ENCODE data around the gene STAT1.

STAT1 gene

GRCh38 chr2:191031256-191031655 is 17.3 kb upstream of the STAT1 start:
- no peak for DNase-seq (ENCODE audit: low spot score)

- DNase-seq (ENCODE audit: low spot score): peak; percentile 33
Observed at GRCh38 chr2:191030521-191031154, 16.7 kb upstream of the STAT1 start.

- DNase-seq (ENCODE audit: low spot score): no peak
Observed at GRCh38 chr2:191029280-191029950, 15.4 kb upstream of the STAT1 start.

- DNase-seq (ENCODE audit: low spot score): no peak
Observed at GRCh38 chr2:191026377-191026776, 12.4 kb upstream of the STAT1 start.

- no peak for DNase-seq (ENCODE audit: low spot score)
Observed at GRCh38 chr2:191025135-191025534, 11.2 kb upstream of the STAT1 start.

- DNase-seq (ENCODE audit: low spot score): no peak
Observed at GRCh38 chr2:191023235-191023679, 9.3 kb upstream of the STAT1 start.

GRCh38 chr2:191020742-191021381 is 6.9 kb upstream of the STAT1 start:
- DNase-seq (ENCODE audit: low spot score): peak; percentile 70

GRCh38 chr2:191020221-191020741 is 6.3 kb upstream of the STAT1 start:
- DNase-seq (ENCODE audit: low spot score): peak; percentile 97

GRCh38 chr2:191019376-191019775 is 5.4 kb upstream of the STAT1 start:
- DNase-seq (ENCODE audit: low spot score): no peak

GRCh38 chr2:191018643-191019119 is 4.7 kb upstream of the STAT1 start:
- DNase-seq (ENCODE audit: low spot score): no peak

GRCh38 chr2:191018048-191018447 is 4.1 kb upstream of the STAT1 start:
- DNase-seq (ENCODE audit: low spot score): no peak

GRCh38 chr2:191015831-191016230 is 1.9 kb upstream of the STAT1 start:
- DNase-seq (ENCODE audit: low spot score): no peak

GRCh38 chr2:191015239-191015638 is 1.3 kb upstream of the STAT1 start:
- DNase-seq (ENCODE audit: low spot score): no peak

- DNase-seq (ENCODE audit: low spot score): no peak
Observed at GRCh38 chr2:191014653-191015020, 666 bp upstream of the STAT1 start.

GRCh38 chr2:191013682-191013931 is 364 bp downstream of the STAT1 start:
- no peak for DNase-seq (ENCODE audit: low spot score)

GRCh38 chr2:191012845-191013681 is 908 bp downstream of the STAT1 start:
- DNase-seq (ENCODE audit: low spot score): no peak

- no peak for DNase-seq (ENCODE audit: low spot score)
Observed at GRCh38 chr2:191012346-191012745, 1.6 kb downstream of the STAT1 start.

- no peak for DNase-seq (ENCODE audit: low spot score)
Observed at GRCh38 chr2:191010887-191011885, 2.8 kb downstream of the STAT1 start.

- DNase-seq (ENCODE audit: low spot score): no peak
Observed at GRCh38 chr2:191009541-191010374, 4.2 kb downstream of the STAT1 start.

- DNase-seq (ENCODE audit: low spot score): no peak
Observed at GRCh38 chr2:191008286-191008685, 5.7 kb downstream of the STAT1 start.
